Measurements from ENCODE around the gene ZNF667. TPM values are rescaled to one million over a fixed set of nuclear protein-coding genes. Genes with fewer than 3 reads are reported as not detected.
A peak's percentile ranks its signal among the peaks of the same experiment; 100 is the strongest.

Gene ZNF667
- 10 to 100 TPM in 1 of 8 experiments, 1 to 10 TPM in 3, under 1 TPM in 4; 0.13 to 13.1 (median 1.5) TPM for total RNA-seq

- 0 to 80% (median 41%) methylated on average over 3 to 19 of the region's 69 CpGs; no CpG with 5 or more reads in 5 of the 10 experiments for WGBS, 10 experiments
- in situ Hi-C loops (cut with MboI; ENCODE audit: low pct_unique_long_range_greater_than_20kb in 2 of 9, low sequenced_read_pairs in 9 of 9, unreplicated experiment in 9 of 9): no loop called here
- peak within 1 kb of the TSS; percentile 82 to 86 for H3K27ac ChIP-seq
- ATAC-seq (replicated peaks in 6 of 8): peak in 4 of 8 experiments; percentile 4 to 18 (median 9)
- peak within 1 kb of the TSS; percentile 41 to 86 (median 70) for H3K4me3 ChIP-seq
- peaks cover 0 to 4% of the 10 kb centered on the region in 2 donors for H3K4me1 ChIP-seq (replicated peaks in 1 of 2)
These were observed at the start of gene ZNF667 for GRCh38 chr19:56476651-56477428. Gene ZNF667 (minus strand): TSS chr19:56477345. CDS start chr19:56462370, 14,975 bp downstream.

GRCh38 chr19:56525214-56525860, 48.2 kb upstream of the ZNF667 start:
- in situ Hi-C loops (cut with MboI; ENCODE audit: low pct_unique_long_range_greater_than_20kb in 2 of 9, low sequenced_read_pairs in 9 of 9, unreplicated experiment in 9 of 9): no loop called here
- Histone ChIP-seq H3K4me3 (no peak overlapping the region), H3K27ac (no peak overlapping the region), H3K4me1 (replicated peaks in 1 of 2) (no peaks in the 10 kb centered on the region)
- WGBS, 10 experiments: 31 to 79% (median 50%) methylated on average over 1 to 4 of the region's 4 CpGs; no CpG with 5 or more reads in 1 of the 10 experiments
- ATAC-seq (replicated peaks in 6 of 8): no peak

GRCh38 chr19:56508290-56508778, 31.2 kb upstream of the ZNF667 start:
- in situ Hi-C loops (cut with MboI; ENCODE audit: low pct_unique_long_range_greater_than_20kb in 2 of 9, low sequenced_read_pairs in 9 of 9, unreplicated experiment in 9 of 9): no loop called here
- no peak for ATAC-seq (replicated peaks in 6 of 8)
- Histone ChIP-seq H3K27ac (peak overlapping the region in 1 of 2 donors; percentile 99), H3K4me3 (peak overlapping the region; percentile 40 to 98 (median 70)), H3K4me1 (replicated peaks in 1 of 2) (no peaks in the 10 kb centered on the region)
- WGBS, 10 experiments: 0 to 70% (median 9%) methylated on average over 2 to 13 of the region's 17 CpGs; no CpG with 5 or more reads in 2 of the 10 experiments

GRCh38 chr19:56507446-56508289, 30.5 kb upstream of the ZNF667 start, which contains the start of gene ZNF471:
Gene ZNF471 (plus strand): TSS chr19:56507855. CDS start chr19:56511572, 3,717 bp downstream.
- Histone ChIP-seq H3K4me1 (replicated peaks in 1 of 2) (no peaks in the 10 kb centered on the region), H3K27ac (peak within 1 kb of the TSS; percentile 98 to 99), H3K4me3 (peak within 1 kb of the TSS; percentile 40 to 98 (median 70))
- WGBS, 10 experiments: 0 to 77% (median 26%) methylated on average over 1 to 17 of the region's 74 CpGs; no CpG with 5 or more reads in 4 of the 10 experiments
- peak; percentile 86 to 99 (median 98) for ATAC-seq (replicated peaks in 6 of 8)
- in situ Hi-C loops (cut with MboI; ENCODE audit: low pct_unique_long_range_greater_than_20kb in 2 of 9, low sequenced_read_pairs in 9 of 9, unreplicated experiment in 9 of 9): no loop called here

- no peak for ATAC-seq (replicated peaks in 6 of 8)
- WGBS, 10 experiments: 17 to 80% (median 56%) methylated on average over 1 to 2 of the region's 2 CpGs; no CpG with 5 or more reads in 1 of the 10 experiments
- Histone ChIP-seq H3K4me1 (replicated peaks in 1 of 2) (no peaks in the 10 kb centered on the region), H3K4me3 (no peak overlapping the region), H3K27ac (no peak overlapping the region)
- in situ Hi-C loops (cut with MboI; ENCODE audit: low pct_unique_long_range_greater_than_20kb in 2 of 9, low sequenced_read_pairs in 9 of 9, unreplicated experiment in 9 of 9): no loop called here
These were observed 27.4 kb upstream of the ZNF667 start for GRCh38 chr19:56504581-56504980.

GRCh38 chr19:56491399-56491798, 14.3 kb upstream of the ZNF667 start:
- no peaks in the 10 kb centered on the region for H3K4me1 ChIP-seq (replicated peaks in 1 of 2)
- no peak overlapping the region for H3K4me3 ChIP-seq
- no peak for ATAC-seq (replicated peaks in 6 of 8)
- 20 to 100% (median 68%) methylated on average over 1 to 3 of the region's 3 CpGs; no CpG with 5 or more reads in 2 of the 10 experiments for WGBS, 10 experiments
- in situ Hi-C loops (cut with MboI; ENCODE audit: low pct_unique_long_range_greater_than_20kb in 2 of 9, low sequenced_read_pairs in 9 of 9, unreplicated experiment in 9 of 9): no loop called here
- H3K27ac ChIP-seq: no peak overlapping the region

GRCh38 chr19:56477429-56478338, 539 bp upstream of the ZNF667 start:
- Histone ChIP-seq H3K4me1 (replicated peaks in 1 of 2) (peaks cover 0 to 4% of the 10 kb centered on the region in 2 donors), H3K27ac (peak overlapping the region; percentile 82 to 86), H3K4me3 (peak overlapping the region; percentile 41 to 86 (median 70))
- in situ Hi-C loops (cut with MboI; ENCODE audit: low pct_unique_long_range_greater_than_20kb in 2 of 9, low sequenced_read_pairs in 9 of 9, unreplicated experiment in 9 of 9): no loop called here
- 0 to 44% (median 28%) methylated on average over 3 to 18 of the region's 80 CpGs; no CpG with 5 or more reads in 6 of the 10 experiments for WGBS, 10 experiments
- ATAC-seq (replicated peaks in 6 of 8): peak in 6 of 8 experiments; percentile 60 to 91 (median 86)

- Histone ChIP-seq H3K27ac (no peak overlapping the region), H3K4me3 (peak overlapping the region in 4 of 5 donors; percentile 41 to 86 (median 61)), H3K4me1 (replicated peaks in 1 of 2) (peaks cover 0 to 4% of the 10 kb centered on the region in 2 donors)
- no peak for ATAC-seq (replicated peaks in 6 of 8)
- 61 to 92% (median 69%) methylated on average over 1 to 7 of the region's 10 CpGs; no CpG with 5 or more reads in 2 of the 10 experiments for WGBS, 10 experiments
- in situ Hi-C loops (cut with MboI; ENCODE audit: low pct_unique_long_range_greater_than_20kb in 2 of 9, low sequenced_read_pairs in 9 of 9, unreplicated experiment in 9 of 9): no loop called here
These were observed 1.1 kb downstream of the ZNF667 start for GRCh38 chr19:56476093-56476492.

- H3K4me1 ChIP-seq (replicated peaks in 1 of 2): peaks cover 0 to 4% of the 10 kb centered on the region in 2 donors
- in situ Hi-C loops (cut with MboI; ENCODE audit: low pct_unique_long_range_greater_than_20kb in 2 of 9, low sequenced_read_pairs in 9 of 9, unreplicated experiment in 9 of 9): no loop called here
- H3K4me3 ChIP-seq: no peak overlapping the region
- H3K27ac ChIP-seq: peak overlapping the region; percentile 61 to 69
- ATAC-seq (replicated peaks in 6 of 8): peak in 4 of 8 experiments; percentile 4 to 67 (median 55)
- 0 to 100% (median 28%) methylated on average over 1 to 3 of the region's 3 CpGs; no CpG with 5 or more reads in 7 of the 10 experiments for WGBS, 10 experiments
These were observed 2.8 kb downstream of the ZNF667 start for GRCh38 chr19:56474308-56474707.

- in situ Hi-C loops (cut with MboI; ENCODE audit: low pct_unique_long_range_greater_than_20kb in 2 of 9, low sequenced_read_pairs in 9 of 9, unreplicated experiment in 9 of 9): no loop called here
- ATAC-seq (replicated peaks in 6 of 8): no peak
- 43 to 92% (median 65%) methylated on average over 2 to 8 of the region's 8 CpGs for WGBS, 10 experiments
- Histone ChIP-seq H3K27ac (no peak overlapping the region), H3K4me1 (replicated peaks in 1 of 2) (no peaks in the 10 kb centered on the region), H3K4me3 (no peak overlapping the region)
These were observed 35.8 kb downstream of the ZNF667 start for GRCh38 chr19:56441206-56441792.

GRCh38 chr19:56423985-56424353, 53.2 kb downstream of the ZNF667 start:
- H3K4me3 ChIP-seq: no peak overlapping the region

More at GRCh38 chr19:56423985-56424353, 53.2 kb downstream of the ZNF667 start:
- in situ Hi-C loops (cut with MboI; ENCODE audit: low pct_unique_long_range_greater_than_20kb in 2 of 9, low sequenced_read_pairs in 9 of 9, unreplicated experiment in 9 of 9): no loop called here
- Histone ChIP-seq H3K27ac (no peak overlapping the region), H3K4me1 (replicated peaks in 1 of 2) (no peaks in the 10 kb centered on the region)
- WGBS, 10 experiments: 14 to 83% (median 62%) methylated on average over 1 of the region's 1 CpG; no CpG with 5 or more reads in 4 of the 10 experiments
- ATAC-seq (replicated peaks in 6 of 8): no peak

Measured in motor neuron (in vitro differentiated cells).